NCI-H128 (cell line): Measurements from ENCODE around the gene WDR82.
A peak's percentile ranks its signal among the peaks of the same experiment; 100 is the strongest.

Source experiments
- DNase-seq: peaks from one replicate; lab custom pipeline; 2025; ENCODE audit not compliant: unreplicated experiment; lab: John Stamatoyannopoulos, UW

WDR82 gene

DNA sequence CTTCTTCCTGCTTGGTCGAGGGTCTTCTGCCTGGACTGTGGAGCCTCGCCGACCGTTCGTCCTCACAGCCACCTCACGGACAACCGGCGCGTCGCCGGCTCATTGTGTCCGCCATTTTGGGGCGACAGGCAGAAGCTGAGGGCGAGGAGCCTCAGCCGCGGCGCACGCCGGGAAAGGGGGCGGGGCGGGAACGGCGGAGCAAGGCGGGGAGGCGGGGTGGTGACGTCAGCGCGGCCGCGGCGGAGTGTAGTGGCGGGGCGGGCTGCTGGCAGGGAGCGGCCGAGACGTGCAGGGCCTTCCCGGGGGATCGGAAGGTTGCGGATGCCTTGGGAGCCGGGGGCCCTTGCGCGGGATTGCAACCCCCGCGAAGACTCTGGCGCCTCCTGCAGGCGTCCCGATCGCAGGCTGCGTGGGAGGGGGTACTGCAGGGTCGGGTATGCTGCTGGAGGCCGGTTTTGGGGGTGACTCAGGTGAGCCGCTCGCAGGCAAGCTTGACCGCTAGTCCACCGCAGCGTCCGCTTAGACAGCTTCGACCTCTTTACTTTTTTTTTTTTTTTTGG is at the start of gene WDR82:
WDR82 (minus strand) TSS at position 140 of the 560 bp plus-strand sequence. CDS start 288 bp downstream, outside the sequence.
- DNase-seq, result peak; percentile 66

DNA sequence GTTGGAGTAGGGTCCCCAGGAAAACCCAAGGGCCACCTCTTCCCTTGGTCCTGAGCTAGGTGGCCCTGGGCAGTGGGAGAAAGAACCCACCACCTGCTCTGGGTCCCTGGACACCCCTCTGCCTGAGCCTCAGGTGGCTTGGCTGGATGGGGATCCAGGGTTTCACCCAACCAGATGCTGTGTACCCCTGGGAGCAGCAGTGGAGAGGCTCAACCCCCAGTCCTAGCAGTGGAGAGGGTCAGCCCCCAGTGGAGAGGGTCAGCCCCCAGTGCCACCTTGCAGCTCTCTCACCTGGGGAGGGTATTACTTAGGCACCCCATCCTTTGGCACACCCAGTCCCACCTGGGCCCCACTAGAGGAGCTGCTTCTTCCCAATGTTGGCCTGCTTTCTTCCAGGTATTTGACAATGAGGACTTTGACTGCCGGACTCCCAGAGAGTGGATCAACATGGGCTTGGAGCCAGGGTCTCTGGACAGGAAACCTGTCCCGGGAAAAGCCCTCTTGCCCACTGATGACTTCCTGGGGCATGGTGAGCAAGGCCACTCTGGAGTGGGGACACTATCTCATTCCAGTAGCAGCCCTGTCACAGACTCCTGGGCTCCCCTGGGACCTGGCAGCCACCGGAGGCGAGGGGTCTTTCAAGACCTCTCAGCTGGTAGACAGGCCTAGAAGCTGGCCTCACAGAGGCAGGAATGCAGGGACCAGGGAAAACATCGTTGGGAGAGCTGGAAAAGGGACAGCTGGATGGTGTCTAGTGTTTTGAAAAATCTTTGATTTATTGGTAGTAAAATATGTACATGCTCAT is 49.2 kb upstream of the WDR82 start:
- no peak for DNase-seq

DNA sequence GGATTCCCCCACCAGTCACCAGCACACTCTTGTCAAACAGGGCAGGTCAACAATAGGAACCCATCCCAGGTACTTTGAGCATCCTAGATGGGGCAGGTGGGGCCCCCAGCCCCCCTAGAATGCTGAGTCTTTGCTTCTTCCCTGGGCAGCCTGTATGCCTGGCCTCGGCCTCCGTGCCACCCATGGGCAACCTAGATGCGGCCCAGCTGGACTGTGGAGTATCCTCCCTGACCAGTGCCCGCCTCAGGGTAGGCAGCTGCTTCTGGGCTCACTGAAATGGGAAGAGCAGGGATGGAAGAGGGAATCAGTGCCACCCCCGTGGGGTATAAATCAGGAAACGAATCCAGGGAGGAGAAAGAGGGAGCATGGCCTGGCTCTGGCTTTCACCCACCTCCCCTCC is 48.5 kb upstream of the WDR82 start:
- no peak for DNase-seq

DNA sequence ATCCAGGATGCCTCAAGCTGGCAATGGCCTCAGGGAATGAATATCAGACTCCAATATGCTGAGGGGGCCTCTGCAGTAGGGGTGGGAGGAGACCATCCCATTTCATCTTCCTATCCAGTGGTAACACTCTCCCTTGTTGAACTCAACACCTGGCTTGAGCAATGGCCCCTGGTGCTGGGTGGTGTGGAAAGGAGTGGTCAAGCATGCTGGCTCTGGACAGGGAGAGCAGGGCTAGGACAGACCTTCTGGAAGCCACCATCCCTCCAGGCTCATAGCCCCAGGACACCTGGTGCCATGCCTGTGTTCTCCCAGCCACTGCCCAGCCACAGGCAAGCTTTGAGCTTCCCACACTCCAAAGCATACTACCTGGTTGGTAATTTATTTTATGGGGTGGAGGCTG is 47.2 kb upstream of the WDR82 start:
- no peak for DNase-seq

- no peak for DNase-seq
Measured at GRCh38 chr3:52324676-52325075, 46.2 kb upstream of the WDR82 start.

GRCh38 chr3:52323526-52324295 is 45.3 kb upstream of the WDR82 start:
- DNase-seq, result no peak

DNA sequence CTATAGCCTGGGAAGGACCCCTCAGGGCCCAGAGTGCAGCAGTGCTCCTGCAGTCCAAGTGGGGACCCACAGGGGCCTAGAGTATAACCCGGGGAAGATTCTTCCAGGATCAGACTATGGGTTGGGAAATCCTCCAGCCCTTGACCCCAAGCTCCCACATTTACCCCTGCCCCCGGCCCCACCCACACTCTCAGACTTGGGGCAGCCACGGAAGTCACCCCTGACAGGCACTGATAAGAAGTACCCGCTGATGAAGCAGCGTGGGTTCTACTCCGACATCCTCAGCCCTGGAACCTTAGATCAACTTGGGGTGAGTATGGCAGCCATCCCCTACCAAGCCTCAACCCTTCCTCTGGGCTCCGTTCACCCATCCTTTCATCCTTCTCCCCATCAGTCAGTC is 44.0 kb upstream of the WDR82 start:
- DNase-seq, result no peak

GRCh38 chr3:52321481-52321880 is 43.0 kb upstream of the WDR82 start:
- no peak for DNase-seq

DNA sequence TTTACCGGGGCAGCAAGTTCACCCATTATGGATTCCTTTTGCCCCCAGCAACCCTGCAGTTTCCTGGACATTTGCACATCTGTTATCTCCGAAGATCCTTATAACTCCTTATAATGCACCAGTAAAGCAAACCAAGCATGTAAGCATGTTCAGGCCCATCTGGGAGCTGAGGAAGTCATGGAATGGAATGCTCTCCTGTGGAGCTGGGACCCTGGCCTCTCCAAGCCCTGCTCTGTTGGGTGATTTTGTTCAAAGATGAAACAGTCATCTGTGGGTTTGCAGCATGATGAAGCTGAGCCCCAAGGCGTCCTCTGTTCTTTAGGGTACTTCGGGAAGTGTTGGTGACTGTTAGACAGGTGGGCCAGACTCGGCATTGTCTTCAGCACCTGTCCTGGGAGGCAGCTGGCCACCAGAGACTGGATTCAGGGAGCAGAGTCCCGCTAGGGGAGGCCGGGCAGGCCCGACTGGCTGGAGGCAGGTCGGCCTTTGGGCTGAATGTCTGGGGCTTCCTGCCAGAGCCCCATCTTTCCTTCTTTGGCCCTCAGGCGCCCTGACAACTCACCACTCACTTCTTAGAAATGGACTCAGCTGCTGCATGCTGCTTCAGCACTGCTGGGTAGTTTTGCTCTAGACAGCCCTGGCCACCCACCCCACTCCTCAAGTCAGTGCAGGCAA is 41.6 kb upstream of the WDR82 start:
- DNase-seq, result no peak

- no peak for DNase-seq
Measured at GRCh38 chr3:52318186-52318816, 39.9 kb upstream of the WDR82 start.

GRCh38 chr3:52317208-52318000 is 39.0 kb upstream of the WDR82 start:
- DNase-seq, result no peak

- no peak for DNase-seq
Measured at GRCh38 chr3:52315977-52316764, 37.7 kb upstream of the WDR82 start, which contains the start of gene DNAH1. Gene DNAH1 (plus strand): TSS chr3:52316319. CDS start chr3:52322443, 6,124 bp downstream.

DNA sequence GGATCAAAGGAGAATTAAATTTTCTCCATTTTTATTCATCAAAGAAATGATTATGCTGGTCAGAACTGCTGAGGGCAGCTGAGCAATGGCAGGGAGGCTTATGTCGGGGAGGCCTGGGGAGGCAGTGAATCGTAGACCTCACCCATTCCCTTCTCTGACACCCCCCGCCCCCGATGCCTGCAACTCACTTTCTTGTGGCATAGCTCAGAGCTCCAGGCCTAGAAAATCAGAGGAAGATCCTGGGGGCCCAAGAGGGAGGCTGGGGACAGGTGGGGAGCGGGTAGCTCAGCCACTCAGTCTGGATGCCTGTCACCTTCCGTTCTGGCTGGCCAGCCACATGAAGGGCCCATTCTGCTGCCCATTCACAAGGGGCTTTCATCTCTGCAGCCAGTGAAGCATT is 36.6 kb upstream of the WDR82 start:
- no peak for DNase-seq

- no peak for DNase-seq
Measured at GRCh38 chr3:52314489-52314888, 36.0 kb upstream of the WDR82 start.

DNA sequence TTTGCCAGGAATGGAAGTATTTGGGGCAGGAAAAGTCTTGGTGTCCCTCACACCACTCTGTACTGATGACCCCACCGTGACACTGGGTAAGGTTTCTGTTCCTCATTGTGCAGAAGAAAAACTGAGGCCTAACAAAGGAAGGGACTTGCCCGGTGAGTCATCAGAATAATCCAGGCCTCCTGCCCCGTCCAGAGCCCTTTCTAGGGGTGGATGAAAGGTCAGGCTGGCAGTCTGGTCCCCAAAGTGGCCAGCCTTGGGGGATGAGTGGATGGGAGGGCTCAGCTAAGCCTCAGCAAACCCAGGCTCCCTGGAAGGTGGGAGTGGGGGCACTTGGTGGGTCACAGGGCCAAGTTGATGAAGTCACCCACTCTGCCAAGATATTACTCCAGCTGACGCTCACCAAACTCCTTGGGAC is 35.3 kb upstream of the WDR82 start:
- DNase-seq, result no peak

GRCh38 chr3:52313188-52313773 is 34.8 kb upstream of the WDR82 start:
- DNase-seq, result no peak

DNA sequence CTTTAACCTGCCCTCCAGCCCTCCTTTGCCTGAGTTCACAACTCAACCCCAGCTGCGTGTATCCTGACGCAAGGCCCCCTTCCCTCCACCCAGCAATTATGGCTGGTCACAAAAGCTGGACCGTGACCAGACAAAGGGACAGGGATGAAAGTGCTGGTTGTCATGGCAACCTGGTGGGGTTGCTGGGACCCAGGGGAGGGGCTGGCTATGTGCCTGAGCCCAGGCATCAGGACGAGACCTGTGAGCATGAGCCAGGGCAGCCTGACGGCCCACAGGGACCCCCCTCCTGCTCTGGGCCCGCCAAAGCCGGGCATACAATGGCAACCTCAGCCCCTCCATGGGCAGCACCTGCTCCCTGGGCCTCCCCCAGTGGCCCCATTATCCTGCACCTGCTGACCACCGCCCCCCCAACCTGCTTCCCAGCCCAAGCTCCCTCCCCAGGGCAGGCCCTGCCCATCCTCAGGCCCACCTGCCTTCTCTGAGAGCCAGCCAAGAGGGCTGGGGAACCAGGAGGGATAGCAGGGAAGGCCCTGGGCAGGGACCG is 33.2 kb upstream of the WDR82 start:
- no peak for DNase-seq

DNA sequence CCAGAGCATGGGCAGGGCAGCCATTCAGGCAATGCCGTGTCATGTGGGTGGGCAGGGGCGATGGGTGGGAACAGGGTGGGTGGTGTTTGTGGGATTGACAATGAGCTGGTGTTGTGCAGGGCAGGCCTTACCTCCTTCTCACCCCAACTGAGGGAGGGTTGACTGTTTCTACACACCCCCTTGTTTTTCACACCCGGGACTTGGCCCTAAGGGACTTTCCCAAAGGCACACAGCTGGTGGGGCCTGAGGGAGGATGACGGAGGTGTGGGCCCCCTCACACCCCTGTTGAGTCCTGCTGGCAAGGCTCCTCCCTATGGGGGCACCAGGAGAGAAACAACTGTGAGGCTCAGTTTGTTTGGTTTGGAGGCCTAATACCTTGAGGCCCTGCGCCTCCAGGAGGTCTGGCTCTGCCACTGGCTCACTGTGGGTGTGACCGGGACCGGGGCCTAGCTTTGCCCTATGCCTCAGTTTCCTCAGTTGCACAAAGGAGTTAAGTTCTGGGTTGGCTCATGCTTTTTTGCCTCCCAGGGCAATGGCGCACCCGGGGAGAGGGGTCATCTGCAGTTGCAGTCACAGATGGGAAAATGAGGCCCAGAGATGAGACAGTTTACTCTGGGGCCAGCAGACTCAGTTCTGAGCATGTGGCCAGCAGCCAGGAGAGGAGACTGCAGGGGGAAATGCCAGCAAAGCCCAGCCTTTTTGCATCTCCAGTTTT is 32.6 kb upstream of the WDR82 start:
- DNase-seq, result no peak
